HG03439 (cell line): ENCODE results near the gene GNS.
"Not testable (repeated sequence)": the region's sequence is repeated elsewhere in the genome, so short reads cannot be mapped to it uniquely, and the experiment has no call there.

Source experiments
- ATAC-seq: cut with Tn5 transposase; IDR thresholded peaks from one replicate; pipeline ENCODE4 v1.9.1; 2021; ENCODE audit warnings: mild to moderate bottlenecking, moderate library complexity; ENCODE audit not compliant: unreplicated experiment

The GNS gene

DNA sequence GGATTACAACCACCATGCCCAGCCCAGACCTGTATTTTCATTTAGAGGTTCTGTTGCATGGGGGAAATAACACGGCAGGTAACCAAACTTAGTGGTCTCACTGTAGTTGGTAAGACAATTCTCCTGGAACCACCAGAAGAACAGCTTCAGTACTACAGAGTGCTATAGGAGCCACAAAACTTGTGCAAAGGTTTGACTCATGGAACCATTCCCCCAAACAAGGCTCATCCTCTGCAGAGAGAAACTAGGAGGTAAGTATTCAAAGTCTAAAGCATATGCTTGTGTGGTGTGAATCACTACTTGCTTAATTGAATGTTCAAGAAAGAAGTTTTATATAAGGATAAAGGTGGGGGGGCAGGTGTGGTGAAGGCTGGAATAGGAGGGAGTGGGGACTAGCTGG, 58.7 kb downstream of the GNS start:
- ATAC-seq, result no peak

DNA sequence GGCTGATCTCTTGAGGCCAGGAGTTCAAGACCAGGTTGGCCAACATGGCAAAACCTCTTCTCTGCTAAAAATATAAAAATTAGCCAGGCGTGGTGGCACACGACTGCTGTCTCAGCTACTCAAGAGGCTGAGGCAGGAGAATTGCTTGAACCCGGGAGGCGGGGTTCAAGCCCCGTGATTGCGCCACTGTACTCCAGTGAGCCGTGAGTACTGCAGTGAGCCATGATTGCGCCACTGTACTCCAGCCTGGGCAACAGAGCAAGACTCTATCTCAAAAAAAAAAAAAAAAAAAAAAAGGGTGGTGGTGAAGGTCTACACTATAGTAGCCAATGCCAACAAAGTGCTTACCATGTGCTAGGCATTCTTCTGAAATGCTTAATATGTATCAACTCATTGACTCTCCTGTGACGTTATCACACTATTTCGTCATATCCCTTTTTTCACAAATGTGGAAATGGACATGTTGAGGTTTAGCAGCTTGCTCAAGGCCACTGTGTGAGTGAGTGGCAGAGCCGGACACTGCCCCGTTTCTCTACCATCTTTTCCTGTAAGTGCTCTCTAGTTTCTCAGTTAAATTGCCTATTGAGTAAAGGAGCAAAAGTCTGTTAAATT, 59.6 kb downstream of the GNS start:
- no peak for ATAC-seq

DNA sequence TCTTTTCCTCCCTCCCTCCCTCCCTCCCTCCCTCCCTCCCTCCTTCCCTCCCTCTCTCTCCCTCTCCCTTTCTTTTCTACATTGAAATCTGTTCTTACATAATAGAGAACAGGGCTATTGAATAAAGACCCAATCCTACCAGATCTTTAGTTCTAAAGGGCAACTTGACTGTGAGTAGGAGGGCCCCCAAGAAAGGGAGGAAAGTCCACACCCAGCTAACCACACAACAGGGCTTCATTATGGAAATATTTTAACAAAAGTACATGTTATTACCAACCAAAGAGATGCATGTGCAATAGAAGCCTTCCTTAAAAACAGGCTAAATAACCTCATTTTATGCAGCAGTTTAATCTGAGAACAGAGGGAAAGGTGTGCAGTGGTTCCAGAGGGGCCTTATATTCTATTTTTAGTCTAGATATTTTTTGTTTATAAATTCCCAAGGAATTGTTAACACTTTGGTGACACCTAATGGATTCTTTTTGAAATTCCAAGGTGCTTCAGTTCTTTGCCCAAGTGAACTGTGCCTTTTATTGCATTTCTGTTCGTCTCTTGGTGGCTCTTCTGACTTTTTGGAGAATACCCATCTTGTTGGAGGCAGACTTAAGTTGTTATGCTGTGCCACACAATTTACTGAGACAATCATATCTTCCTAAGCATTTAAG, 63.0 kb downstream of the GNS start:
- ATAC-seq, result no peak

DNA sequence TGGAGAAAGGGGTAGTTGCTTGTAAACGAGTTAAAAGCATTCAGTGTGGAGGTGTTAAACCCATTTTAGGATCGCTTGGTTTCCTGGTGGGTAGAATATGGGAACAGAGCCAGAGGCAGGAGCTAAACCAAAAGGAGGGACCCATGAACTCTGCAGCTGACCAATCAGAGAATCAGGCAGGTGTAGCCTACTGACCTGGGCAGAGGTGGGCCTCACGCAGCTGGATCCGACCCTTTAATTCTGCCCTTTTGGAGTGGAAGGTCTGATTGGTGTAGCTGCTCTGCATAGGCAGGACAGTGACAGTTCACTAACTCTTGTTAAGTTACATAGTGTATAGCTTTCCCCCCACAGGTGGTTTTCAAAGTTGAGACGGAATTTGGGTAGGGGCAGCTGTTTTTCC, 63.7 kb downstream of the GNS start:
- no peak for ATAC-seq

DNA sequence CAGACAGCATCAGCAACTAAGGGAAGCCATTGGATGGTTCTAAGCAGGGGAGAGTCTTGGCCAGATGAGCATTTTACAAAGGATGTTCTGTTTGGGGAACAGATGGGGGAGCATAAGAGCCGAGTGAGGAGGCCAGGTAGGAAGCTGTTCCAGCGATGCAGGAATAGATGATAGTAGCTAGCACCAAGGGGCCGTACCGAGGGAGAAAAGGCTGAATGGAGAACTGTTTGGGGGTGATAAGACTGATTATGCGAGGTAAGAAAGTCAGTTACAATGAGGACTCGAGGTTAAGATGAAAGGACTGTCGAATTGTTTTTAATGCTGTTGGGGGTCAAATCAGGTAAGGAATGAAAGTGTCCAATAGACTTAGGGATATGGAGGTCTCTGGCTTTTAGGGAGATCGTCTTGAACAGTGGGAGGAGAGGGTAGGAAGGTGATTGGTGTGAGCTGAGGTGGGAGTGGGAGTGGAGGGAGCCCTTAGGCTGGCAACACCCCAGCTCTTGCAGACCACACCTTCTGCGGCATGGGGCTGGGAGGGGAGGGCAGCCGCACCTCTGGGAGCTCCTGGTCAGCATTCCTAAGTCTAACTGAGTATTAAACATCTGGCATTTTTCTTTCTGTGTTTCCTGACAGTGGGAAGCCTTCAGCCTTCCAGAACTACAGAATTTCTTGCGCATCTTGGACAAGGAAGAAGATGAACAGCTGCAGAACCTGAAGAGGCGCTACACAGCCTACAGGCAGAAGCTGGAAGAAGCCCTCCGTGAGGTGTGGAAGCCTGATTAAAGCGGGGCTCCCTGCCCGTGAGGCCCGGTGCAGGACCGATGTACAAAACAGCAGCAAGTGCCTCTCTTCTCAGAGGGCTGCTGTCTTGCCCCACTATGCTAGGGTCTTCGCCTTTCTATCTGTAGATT, 64.8 kb downstream of the GNS start:
- no peak for ATAC-seq

DNA sequence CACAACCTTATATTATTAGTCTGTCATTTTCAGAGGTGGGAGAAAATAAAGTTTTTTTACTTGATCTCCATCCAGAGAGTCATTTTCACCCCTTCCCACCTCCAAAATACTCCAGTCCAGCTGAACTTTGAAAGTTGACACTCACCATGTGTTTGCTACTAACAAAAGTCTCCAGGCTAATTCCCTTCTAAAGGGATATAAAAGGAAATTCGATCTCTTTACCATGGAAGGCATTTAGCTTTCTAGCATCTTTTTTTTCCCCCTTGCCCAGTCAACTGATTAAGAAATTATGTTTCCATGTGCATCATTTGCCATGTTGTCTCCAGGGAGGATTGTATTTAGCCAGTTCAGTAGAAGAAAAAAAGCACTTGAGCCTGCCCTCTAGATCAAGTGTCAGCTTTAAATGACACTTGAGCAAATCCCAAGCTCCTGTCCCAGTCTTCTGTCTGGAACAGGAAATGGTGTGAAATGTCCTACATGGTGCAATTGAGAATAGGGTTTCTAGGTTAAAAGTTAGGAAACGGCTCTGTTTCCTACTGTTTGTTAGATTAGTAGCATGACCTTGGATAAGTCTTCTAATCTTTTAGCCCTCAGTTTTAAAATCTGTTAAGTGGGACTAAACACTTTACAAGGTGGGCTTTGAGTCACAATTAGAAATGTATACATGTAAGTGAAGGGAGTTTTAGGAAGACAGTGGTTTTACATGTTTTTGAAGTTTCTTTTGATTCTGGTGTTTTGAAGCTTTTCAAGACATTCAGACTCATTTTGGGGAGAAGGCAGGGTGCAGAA, 67.2 kb downstream of the GNS start:
- no peak for ATAC-seq

DNA sequence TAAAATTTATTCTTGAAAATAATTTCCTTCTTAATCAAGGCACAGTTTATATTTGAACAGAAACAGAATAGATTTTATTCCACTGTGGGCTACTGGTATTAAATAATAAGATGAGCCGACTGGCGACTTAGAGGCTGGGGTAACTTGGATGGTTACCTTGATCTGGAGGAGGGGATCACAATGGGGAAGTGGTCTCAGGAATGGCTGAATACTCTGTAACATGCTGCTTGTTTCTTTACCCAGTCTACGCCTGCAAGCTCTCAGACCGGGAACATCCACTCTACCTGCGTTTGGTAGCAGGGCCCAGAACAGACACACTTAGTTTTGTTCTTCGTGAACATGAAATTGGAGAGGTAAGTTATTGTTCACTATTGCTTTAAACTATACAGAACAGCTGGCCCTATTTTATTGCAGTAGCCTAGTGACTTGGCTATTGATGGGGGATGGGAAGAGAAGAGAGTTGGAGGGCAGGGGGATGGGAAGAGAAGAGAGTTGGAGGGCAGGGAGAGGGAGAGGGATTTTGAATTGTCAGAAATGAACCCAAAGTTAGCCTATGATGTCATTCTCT, 67.9 kb downstream of the GNS start:
- ATAC-seq, result no peak

DNA sequence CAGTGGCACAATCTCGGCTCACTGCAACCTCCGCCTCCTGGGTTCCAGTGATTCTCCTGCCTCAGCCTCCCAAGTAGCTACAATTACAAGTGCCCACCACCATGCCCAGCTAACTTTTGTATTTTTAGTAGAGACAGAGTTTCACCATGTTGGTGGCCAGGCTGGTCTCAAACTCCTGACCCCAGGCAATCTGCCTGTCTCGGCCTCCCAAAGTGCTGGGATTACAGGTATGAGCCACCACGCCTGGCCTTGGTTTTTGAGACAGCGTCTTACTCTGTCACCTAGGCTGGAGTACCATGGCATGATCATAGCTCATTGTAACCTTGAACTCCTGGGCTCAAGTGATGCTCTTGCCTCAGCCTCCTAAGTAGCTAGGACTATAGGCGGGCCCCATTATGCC, 69.0 kb downstream of the GNS start:
- ATAC-seq, result not testable (repeated sequence)

DNA sequence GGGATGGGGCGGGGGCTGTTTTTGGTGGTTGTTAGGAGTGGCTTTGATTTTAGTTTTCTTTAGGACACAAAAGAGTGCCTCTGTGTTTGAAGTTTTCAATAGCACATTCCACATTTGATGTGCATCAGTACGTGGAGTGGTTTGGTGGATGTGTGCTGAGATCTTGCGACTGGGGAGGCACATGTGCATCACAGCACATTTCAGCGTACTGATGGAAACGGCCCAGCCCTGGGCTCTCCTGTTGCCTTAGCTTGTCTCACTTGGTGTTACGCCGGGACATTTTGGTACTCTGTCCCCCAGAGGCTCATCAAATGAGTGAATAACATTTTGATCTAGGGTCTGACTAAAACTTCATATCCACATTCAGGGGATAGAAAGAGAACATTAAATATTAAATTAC, 70.5 kb downstream of the GNS start:
- no peak for ATAC-seq

DNA sequence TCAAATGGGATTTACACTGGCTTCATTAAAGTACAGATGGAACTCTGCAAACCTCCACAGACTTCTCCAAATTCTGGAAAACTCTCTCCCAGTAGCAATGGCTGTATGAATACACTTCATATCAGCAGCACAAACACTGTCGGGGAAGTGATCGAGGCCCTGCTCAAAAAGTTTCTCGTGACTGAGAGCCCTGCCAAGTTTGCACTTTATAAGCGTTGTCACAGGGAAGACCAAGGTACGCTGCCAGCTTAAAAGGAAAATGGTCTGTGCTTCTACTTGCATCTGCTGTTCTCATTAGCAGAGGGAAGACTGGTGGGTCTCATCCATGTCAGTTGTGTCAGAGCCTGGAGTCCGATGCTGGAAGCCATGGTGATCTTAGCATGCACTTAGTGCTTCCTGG, 71.0 kb downstream of the GNS start:
- ATAC-seq, result no peak

DNA sequence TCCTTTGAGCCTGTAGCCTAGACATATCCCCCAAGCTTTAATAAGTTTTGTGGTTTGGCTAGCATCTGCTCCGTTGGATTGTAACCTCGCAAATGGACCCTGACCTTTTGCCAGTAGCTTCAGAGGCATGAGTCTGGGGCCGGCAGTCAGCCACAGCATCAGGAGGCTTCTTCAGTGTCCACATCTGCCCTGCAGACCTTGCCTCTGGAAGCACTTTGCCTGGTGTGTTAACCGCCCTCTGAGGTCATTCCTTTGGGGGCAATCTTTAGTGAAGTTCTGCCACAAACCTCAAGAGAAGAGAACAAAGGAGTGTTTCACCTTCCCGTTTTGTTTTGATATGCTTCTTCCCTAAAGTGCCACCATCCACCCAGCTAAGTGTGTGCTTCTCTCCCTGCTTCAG, 71.4 kb downstream of the GNS start:
- no peak for ATAC-seq

DNA sequence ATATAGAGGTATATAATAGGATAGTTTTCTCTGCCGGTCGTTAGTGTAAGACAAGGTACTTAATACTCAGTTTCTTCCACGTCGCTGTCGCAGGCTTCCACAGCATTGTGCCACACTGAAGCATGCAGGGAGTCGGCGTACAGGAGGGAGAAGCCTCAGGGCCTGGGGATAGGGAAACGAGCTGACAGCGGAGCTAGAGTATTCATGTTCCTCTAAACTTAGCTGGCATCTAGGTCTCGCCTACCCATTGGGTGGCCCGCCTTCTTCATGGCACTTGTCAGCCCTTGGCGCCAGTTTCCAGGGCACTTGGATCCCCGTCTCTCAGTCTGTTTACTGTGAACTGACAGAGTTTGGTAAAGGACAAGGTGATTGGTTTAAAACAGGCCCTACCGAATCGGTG, 73.6 kb downstream of the GNS start:
- no peak for ATAC-seq

DNA sequence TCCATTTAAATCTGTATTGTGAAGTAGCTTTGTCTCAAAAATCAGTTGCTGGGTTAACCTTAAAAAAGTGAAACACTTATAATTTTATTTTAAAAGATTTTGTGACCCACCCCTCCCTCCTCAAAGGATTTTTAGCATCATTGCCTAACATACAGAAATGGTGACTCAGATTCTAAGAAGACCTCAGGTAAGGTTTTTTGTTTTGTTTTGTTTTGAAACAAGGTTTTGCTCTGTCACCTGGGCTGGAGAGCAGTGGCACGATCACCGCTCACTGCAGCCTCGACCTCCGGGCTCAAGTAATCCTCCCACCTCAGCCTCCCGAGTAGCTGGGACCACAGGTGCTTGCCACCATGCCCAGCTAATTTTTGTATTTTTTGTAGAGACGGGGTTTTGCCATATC, 74.2 kb downstream of the GNS start:
- no peak for ATAC-seq

DNA sequence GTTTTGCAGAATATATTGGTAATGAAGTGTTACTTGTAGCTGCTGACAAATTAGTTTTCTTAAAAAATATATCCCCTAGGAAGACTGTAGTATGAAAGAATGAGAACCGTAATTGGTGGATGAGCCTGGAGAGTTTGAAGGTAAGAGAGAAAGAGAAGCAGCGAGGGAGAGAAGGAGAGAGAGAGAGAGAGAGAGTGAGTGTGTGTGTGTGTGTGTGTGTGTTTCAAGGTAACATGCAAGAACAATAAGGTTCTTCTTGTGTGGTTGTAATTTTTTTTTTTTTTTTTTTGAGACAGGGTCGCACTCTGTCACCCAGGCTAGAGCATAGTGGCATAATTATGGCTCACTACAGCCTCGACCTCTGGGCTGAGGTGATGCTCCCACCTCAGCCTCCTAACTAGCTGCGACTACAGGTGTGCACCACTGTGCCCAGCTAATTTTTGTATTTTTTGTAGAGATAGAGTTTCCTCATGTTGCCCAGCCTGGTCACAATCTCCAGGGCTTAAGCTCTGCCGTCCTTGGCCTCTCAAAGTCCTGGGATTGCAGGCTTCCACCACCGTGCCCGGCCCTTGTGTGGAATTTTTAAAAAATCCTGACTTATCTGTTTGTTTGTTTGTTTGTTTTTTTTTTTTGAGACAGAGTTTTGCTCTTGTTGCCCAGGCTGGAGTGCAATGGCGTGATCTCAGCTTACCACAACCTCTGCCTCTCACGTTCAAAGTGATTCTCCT, 75.2 kb downstream of the GNS start:
- no peak for ATAC-seq

DNA sequence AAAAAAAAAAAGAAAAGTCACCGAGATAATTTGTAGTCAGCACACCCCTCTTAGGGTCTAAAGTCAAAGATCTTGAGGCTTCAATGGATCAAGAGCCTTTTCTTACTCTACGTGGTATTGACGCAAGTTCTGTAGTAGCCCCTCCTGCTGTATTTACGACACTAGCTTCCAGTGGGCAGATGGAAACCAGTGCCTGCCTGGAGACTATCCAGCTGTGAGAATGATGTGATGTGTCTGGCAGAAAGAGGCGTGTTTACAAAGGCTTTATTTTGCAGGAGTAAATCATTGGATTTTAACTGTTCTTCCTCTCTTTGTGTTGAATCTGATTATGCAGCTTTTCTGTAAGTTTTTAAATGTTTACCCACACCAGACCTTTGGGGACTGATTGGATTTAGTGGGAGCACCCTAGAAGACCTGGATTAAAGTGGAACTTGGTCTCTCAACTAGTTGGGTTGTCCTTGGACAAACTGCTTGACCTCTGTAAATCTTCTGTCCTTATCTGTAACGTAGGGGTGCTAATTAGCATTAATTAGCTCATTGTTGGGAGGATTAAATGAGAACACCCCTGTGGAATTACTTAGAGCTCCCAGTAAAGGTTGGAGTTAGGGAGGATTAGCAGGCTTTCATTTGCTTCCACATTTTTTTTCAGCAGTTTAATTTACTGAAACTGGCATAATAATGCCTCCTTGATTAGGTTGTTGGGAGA, 76.5 kb downstream of the GNS start:
- no peak for ATAC-seq

DNA sequence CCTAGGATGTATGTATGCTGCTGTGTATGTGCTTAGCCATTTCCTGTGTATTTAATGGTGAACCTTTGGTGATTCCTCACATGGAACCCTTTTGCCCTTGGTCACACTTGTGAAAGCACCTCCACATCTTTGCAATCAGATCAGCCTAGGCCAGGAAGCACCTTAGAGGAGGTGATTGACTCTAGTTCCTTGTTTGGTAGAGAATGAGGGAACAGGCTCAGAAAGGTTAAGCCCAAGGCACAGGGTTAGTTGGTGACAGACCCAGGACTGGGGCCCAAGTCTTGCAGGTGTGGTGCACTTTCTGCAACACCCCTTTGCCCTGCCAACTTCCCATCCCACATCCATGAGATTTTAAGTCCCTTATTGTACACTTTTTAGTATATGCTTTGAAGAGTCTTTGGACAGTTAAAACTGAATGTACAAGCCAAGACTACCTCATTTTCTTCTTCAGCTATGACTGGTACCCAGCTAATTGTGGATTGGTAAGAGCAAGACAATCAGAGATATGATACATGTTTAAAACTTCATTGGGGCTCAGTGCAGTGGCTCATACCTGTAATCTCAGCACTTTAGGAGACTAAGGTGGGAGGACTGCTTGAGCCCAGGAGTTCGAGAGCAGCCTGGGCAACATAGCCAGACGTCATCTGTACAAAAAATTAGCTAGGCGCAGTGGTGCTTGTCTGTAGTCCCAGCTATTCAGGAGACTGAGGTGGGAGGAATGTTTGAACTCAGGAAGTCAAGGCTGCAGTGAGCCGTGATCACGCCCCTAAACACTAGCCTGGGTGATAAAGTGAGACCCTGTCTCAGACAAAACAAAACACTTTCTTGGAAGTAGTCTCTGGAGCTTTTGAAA, 77.8 kb downstream of the GNS start:
- no peak for ATAC-seq

DNA sequence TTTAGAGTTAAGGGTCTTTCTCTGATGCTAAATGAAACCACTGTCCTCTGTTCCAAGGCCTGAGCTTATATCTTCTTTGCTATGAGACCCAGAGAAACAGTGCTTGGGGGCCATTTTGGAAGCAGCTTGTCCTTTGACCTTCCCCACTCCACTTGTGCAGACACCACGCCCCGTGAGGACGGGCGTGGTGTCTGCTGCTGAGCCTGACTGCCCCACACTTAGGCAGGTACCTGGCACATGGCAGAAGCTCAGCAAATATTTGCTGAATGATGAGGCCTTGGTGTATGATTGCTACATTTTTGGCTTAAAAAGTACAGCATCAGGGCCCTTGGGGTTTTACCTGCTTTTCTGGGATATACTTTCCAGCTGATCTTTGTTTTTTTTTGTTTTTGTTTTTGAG, 79.0 kb downstream of the GNS start:
- no peak for ATAC-seq

DNA sequence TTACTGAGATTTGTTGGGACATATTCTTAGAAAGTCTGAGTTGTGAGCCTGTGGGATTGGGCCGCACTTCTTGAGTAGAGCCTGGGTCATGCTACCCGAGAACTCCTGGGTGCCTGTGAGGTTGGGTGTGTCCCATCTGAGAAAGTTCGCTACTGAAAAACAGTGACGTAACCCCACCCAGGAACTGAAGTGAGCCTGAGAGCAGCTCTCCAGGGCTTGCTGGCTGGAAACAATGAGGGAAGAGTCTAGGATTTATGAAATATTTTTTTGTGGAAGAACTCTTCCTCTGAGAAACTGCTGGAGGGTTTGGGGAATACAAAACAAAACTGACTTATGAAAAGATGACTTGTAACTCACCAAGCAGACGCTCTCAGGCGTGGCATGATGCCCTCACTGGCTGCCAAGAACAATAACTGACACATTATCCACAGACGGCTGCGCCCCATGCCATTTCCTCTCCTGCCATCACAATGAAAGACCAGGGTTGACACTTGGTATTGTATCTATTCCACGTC, 79.7 kb downstream of the GNS start:
- ATAC-seq, result peak; percentile 65

DNA sequence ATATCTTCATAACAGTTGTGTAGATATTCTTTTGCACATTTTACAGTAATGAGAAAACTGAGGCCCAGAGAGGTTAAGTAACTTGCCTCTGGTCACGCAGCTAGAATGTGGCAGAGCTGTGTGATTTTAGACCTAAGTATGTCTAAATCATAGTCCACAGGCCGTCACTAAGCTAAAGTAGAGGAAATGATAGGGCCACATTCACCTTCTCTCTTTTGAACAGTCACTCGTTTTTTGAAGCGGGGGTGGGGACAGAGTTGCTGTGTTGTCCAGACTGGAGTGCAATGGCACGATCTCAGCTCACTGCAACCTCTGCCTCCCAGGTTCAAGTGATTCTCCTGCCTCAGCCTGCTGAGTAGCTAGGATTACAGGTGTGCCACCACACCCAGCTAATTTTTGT, 80.4 kb downstream of the GNS start:
- no peak for ATAC-seq
